Measurements from ENCODE around the gene ATF6B.

Gene ATF6B

GRCh38 chr6:32152769-32153563 is 24.9 kb upstream of the ATF6B start:
- H3K27ac ChIP-seq (ENCODE audit: low read length) = peak overlapping the region; percentile 85
- H3K9ac ChIP-seq (ENCODE audit: low read length) = peak overlapping the region; percentile 95
- peaks cover 15% of the 10 kb centered on the region for H3K36me3 ChIP-seq (ENCODE audit: control insufficient read depth, low read depth, low read length)
- no peaks in the 10 kb centered on the region for H3K9me3 ChIP-seq (ENCODE audit: control insufficient read depth, low read depth, low read length)
- H3K4me1 ChIP-seq (ENCODE audit: control insufficient read depth, low read depth, low read length) = peaks cover 23% of the 10 kb centered on the region
- peak overlapping the region; percentile 98 for H3K4me3 ChIP-seq (ENCODE audit: low read length)
- H3K27me3 ChIP-seq (ENCODE audit: control insufficient read depth, insufficient read depth, low read length) = peaks cover 35% of the 10 kb centered on the region

- no peaks in the 10 kb centered on the region for H3K9me3 ChIP-seq (ENCODE audit: control insufficient read depth, low read depth, low read length)
- H3K9ac ChIP-seq (ENCODE audit: low read length) = peak within 1 kb of the TSS; percentile 95
- H3K4me3 ChIP-seq (ENCODE audit: low read length) = peak within 1 kb of the TSS; percentile 98
- peaks cover 7% of the 10 kb centered on the region for H3K36me3 ChIP-seq (ENCODE audit: control insufficient read depth, low read depth, low read length)
- H3K27me3 ChIP-seq (ENCODE audit: control insufficient read depth, insufficient read depth, low read length) = peaks cover 35% of the 10 kb centered on the region
- H3K27ac ChIP-seq (ENCODE audit: low read length) = no peak within 1 kb of the TSS
- H3K4me1 ChIP-seq (ENCODE audit: control insufficient read depth, low read depth, low read length) = peaks cover 23% of the 10 kb centered on the region
These were observed 24.1 kb upstream of the ATF6B start, which contains the start of gene PRRT1 for GRCh38 chr6:32151863-32152768. TSS of gene PRRT1 (minus strand) at chr6:32151939. CDS start at chr6:32151827, 112 bp downstream.

- no peak overlapping the region for H3K27ac ChIP-seq (ENCODE audit: low read length)
- H3K27me3 ChIP-seq (ENCODE audit: control insufficient read depth, insufficient read depth, low read length) = peaks cover 35% of the 10 kb centered on the region
- H3K9ac ChIP-seq (ENCODE audit: low read length) = no peak overlapping the region
- no peaks in the 10 kb centered on the region for H3K9me3 ChIP-seq (ENCODE audit: control insufficient read depth, low read depth, low read length)
- H3K4me1 ChIP-seq (ENCODE audit: control insufficient read depth, low read depth, low read length) = peaks cover 27% of the 10 kb centered on the region
- peaks cover 5% of the 10 kb centered on the region for H3K36me3 ChIP-seq (ENCODE audit: control insufficient read depth, low read depth, low read length)
- peak overlapping the region; percentile 47 for H3K4me3 ChIP-seq (ENCODE audit: low read length)
These were observed 23.3 kb upstream of the ATF6B start for GRCh38 chr6:32151181-32151862.

- H3K27me3 ChIP-seq (ENCODE audit: control insufficient read depth, insufficient read depth, low read length) = peaks cover 35% of the 10 kb centered on the region
- H3K36me3 ChIP-seq (ENCODE audit: control insufficient read depth, low read depth, low read length) = no peaks in the 10 kb centered on the region
- no peak overlapping the region for H3K9ac ChIP-seq (ENCODE audit: low read length)
- no peak overlapping the region for H3K27ac ChIP-seq (ENCODE audit: low read length)
- no peaks in the 10 kb centered on the region for H3K9me3 ChIP-seq (ENCODE audit: control insufficient read depth, low read depth, low read length)
- peak overlapping the region; percentile 47 for H3K4me3 ChIP-seq (ENCODE audit: low read length)
- peaks cover 27% of the 10 kb centered on the region for H3K4me1 ChIP-seq (ENCODE audit: control insufficient read depth, low read depth, low read length)
These were observed 22.2 kb upstream of the ATF6B start for GRCh38 chr6:32149932-32150870.

GRCh38 chr6:32149092-32149755 is 21.2 kb upstream of the ATF6B start:
- H3K27me3 ChIP-seq (ENCODE audit: control insufficient read depth, insufficient read depth, low read length) = peaks cover 35% of the 10 kb centered on the region
- no peak overlapping the region for H3K9ac ChIP-seq (ENCODE audit: low read length)
- peaks cover 24% of the 10 kb centered on the region for H3K4me1 ChIP-seq (ENCODE audit: control insufficient read depth, low read depth, low read length)
- H3K4me3 ChIP-seq (ENCODE audit: low read length) = no peak overlapping the region
- no peak overlapping the region for H3K27ac ChIP-seq (ENCODE audit: low read length)
- H3K9me3 ChIP-seq (ENCODE audit: control insufficient read depth, low read depth, low read length) = no peaks in the 10 kb centered on the region
- no peaks in the 10 kb centered on the region for H3K36me3 ChIP-seq (ENCODE audit: control insufficient read depth, low read depth, low read length)

- Histone ChIP-seq H3K9me3 (ENCODE audit: control insufficient read depth, low read depth, low read length) (no peaks in the 10 kb centered on the region), H3K27ac (ENCODE audit: low read length) (no peak overlapping the region), H3K4me3 (ENCODE audit: low read length) (no peak overlapping the region), H3K36me3 (ENCODE audit: control insufficient read depth, low read depth, low read length) (no peaks in the 10 kb centered on the region), H3K9ac (ENCODE audit: low read length) (no peak overlapping the region), H3K27me3 (ENCODE audit: control insufficient read depth, insufficient read depth, low read length) (peaks cover 35% of the 10 kb centered on the region), H3K4me1 (ENCODE audit: control insufficient read depth, low read depth, low read length) (peaks cover 24% of the 10 kb centered on the region)
These were observed 20.4 kb upstream of the ATF6B start for GRCh38 chr6:32148289-32149091.

GRCh38 chr6:32147401-32148132 is 19.5 kb upstream of the ATF6B start:
- no peaks in the 10 kb centered on the region for H3K9me3 ChIP-seq (ENCODE audit: control insufficient read depth, low read depth, low read length)
- peaks cover 18% of the 10 kb centered on the region for H3K4me1 ChIP-seq (ENCODE audit: control insufficient read depth, low read depth, low read length)
- no peaks in the 10 kb centered on the region for H3K36me3 ChIP-seq (ENCODE audit: control insufficient read depth, low read depth, low read length)
- no peak overlapping the region for H3K27ac ChIP-seq (ENCODE audit: low read length)
- no peak overlapping the region for H3K4me3 ChIP-seq (ENCODE audit: low read length)
- H3K27me3 ChIP-seq (ENCODE audit: control insufficient read depth, insufficient read depth, low read length) = peaks cover 28% of the 10 kb centered on the region
- H3K9ac ChIP-seq (ENCODE audit: low read length) = no peak overlapping the region

- H3K27ac ChIP-seq (ENCODE audit: low read length) = no peak overlapping the region
- no peak overlapping the region for H3K4me3 ChIP-seq (ENCODE audit: low read length)
- no peaks in the 10 kb centered on the region for H3K9me3 ChIP-seq (ENCODE audit: control insufficient read depth, low read depth, low read length)
- no peaks in the 10 kb centered on the region for H3K36me3 ChIP-seq (ENCODE audit: control insufficient read depth, low read depth, low read length)
- peaks cover 21% of the 10 kb centered on the region for H3K27me3 ChIP-seq (ENCODE audit: control insufficient read depth, insufficient read depth, low read length)
- no peak overlapping the region for H3K9ac ChIP-seq (ENCODE audit: low read length)
- H3K4me1 ChIP-seq (ENCODE audit: control insufficient read depth, low read depth, low read length) = peaks cover 12% of the 10 kb centered on the region
These were observed 18.6 kb upstream of the ATF6B start for GRCh38 chr6:32146687-32147086.

GRCh38 chr6:32146287-32146686 is 18.2 kb upstream of the ATF6B start:
- no peak overlapping the region for H3K4me3 ChIP-seq (ENCODE audit: low read length)
- H3K9ac ChIP-seq (ENCODE audit: low read length) = no peak overlapping the region
- no peaks in the 10 kb centered on the region for H3K36me3 ChIP-seq (ENCODE audit: control insufficient read depth, low read depth, low read length)
- no peaks in the 10 kb centered on the region for H3K9me3 ChIP-seq (ENCODE audit: control insufficient read depth, low read depth, low read length)
- no peak overlapping the region for H3K27ac ChIP-seq (ENCODE audit: low read length)
- peaks cover 19% of the 10 kb centered on the region for H3K27me3 ChIP-seq (ENCODE audit: control insufficient read depth, insufficient read depth, low read length)
- H3K4me1 ChIP-seq (ENCODE audit: control insufficient read depth, low read depth, low read length) = peaks cover 9% of the 10 kb centered on the region
